ENCODE results near the gene PTPRB.
"Not testable (repeated sequence)": the region's sequence is repeated elsewhere in the genome, so short reads cannot be mapped to it uniquely, and the experiment has no call there.

PTPRB gene

DNA sequence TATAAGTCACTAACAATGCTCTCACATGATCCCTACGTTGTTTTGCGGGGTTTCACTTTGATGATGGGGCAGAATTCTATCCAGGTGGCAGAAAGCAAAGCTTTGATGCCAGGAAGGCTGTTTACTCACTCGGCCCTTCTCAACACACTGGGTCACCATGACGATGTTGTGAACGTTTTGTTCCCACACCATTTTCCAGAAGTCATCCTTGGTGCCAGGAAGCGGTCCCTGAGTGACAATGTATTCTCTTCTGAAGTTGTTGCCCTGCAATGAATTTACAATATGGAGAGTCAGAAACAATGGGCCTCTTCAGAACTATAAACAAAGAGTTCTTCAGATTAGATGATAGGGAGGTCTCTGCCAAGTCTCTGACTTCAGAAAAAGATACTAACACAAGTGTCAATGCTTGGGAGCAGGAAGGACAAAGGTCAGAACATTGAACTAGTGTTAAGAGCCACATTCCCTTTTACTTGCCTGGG, 101.3 kb downstream of the PTPRB start:
- no peak for DNase-seq

DNA sequence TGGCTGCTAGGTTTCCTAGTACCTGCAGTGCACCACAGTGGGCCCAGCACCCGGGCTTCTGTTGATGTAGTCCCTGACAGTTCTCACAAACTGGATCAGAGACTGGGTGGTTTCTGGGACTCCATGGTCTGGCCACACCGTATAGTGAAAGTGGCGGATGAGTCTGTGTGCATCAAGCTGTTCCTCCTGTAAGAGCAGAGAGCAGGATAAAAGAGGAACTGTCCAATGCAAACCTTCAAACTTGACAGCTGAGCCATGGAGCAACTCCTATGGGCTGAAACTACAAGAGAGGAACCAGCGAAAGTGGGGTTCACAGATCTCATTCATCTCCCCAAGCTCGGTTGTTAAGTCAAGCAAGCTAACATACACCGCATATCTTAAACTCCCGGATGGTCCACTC, 102.8 kb downstream of the PTPRB start:
- DNase-seq, result no peak

DNA sequence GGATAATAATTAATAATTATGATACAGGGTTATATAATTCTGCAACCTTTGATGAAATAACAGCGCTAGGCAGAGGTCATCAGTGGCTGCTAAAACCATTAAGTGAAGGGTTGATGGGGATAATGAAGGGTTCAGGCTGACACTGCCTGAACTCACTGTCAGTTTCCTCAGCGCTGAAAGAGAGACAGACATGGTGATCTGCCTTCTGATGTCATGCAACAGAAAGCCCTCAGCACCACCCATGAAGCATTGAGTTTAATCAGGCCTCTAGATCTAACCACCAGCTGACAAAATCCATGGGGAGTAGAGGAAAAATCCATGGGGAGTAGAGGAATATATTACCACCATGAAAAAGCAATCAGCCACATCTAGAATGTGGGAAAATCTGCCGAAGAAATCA, 107.6 kb downstream of the PTPRB start:
- DNase-seq, result no peak

DNA sequence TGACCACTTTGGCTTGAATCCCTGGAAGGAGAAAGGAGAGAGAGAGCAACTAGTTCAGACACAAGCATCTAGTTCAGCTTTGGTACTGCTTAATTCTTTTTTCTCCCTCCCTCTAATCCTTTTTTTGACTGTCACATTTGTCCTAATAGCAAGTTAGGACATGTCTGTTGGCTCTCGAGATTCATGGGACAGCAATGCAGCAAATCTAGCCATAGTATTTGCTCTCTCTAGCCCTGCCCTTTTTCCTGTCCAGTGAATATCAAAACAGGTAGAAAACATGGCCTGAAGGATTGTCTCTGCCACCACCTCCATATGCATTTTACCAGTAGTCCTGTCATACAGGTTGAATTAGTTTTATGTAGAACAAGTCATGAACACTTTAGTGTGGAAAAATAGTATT, 116.4 kb downstream of the PTPRB start:
- no peak for DNase-seq

DNA sequence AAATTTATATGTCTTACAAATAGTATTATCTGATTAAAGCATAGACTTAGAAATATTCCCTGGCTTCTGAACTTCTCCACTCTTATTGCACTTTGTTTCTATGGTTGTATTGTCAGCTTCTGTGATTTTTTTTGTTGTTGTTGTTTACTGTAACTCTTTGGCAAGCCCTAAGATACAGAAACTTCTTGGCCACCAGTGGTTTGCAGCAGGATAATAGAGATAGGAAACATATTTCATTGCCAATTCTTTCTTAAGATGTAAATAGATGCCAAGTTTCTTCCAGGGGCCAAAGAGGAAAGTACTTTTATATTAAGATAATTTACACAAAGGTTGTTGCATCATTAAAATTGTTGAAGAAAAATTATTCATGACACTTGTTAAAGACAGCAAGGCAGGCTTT, 123.8 kb downstream of the PTPRB start:
- DNase-seq, result no peak

DNA sequence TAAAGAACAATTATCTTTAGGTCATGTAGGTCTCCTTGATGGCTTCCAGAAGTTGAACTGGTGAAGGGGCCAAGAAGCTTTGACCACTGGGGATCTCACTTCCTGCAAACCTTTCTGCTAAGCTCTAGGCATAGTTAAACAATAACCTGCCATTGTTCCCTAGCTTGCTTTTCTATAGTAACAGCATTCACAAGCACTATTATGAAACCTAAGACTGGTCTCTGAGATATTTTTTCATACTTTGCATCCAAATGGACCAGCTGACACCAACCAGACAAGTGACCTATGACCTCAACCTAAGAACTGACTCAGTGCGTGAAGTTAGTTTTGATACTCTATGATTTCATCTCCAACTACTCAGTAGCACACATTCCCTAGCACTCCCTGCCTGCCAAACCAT, 129.1 kb downstream of the PTPRB start:
- no peak for DNase-seq

DNA sequence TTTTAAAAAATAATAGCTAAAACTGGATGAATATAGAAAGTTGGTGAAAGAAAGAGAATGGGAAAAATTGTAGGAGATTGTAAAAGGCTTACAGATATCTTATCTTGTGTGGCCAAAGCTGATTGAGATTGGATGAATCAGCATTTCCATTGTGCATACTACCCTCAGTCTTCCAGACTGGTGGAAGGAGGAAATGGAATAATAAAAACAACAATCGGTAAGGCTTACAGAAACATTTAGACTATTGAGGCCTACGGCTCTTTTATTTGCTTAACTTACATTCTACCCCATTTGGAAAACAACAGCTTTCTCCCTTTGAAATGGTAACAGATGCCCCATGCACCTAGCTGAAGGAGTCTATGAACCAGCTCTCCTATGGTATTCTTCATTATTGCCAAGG, 129.8 kb downstream of the PTPRB start:
- no peak for DNase-seq

DNA sequence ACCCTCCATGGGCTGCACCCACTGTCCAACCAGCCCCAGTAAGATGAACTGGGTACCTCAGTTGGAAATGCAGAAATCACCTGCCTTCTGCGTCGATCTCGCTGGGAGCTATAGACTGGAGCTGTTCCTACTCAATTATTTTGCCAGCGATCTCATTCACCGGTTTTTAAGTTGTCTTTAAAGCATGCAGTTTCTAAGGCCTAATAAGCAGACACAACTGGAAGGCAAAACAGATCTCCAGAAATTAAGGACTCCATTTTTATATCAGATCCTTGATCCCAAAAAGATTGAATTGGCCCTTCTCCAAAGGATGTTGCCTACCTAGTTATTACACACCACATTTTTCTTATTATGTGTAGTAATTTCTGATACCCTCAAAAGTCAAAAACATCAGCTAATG, 139.7 kb downstream of the PTPRB start:
- DNase-seq, result no peak

DNA sequence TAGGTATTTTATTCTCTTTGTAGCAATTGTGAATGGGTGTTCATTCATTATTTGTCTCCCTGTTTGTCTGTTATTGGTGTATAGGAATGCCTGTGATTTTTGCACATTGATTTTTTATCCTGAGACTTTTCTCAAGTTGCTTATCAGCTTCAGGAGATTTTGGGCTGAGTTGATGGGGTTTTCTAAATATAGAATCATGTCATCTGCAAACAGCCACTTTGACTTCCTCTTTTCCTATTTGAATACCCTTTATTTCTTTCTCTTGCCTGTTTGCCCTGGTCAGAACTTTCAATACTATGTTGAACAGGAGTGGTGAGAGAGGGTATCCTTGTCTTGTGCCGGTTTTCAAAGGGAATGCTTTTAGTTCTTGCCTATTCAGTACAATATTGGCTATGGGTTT, 144.3 kb downstream of the PTPRB start:
- peak; percentile 4 for DNase-seq

DNA sequence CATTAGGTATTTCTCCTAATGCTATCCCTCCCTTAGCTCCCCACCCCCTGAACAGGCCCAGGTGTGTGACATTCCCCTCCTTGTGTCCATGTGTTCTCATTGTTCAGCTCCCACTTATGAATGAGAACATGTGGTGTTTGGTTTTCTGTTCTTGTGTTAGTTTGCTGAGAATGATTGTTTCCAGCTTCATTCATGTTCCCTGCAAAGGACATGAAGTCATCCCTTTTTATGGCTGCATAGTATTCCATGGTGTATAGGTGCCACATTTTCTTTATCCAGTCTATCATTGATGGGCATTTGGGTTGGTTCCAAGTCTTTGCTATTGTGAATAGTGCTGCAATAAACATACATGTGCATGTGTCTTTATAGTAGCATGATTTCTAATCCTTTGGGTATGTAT, 146.3 kb downstream of the PTPRB start:
- DNase-seq, result not testable (repeated sequence)

DNA sequence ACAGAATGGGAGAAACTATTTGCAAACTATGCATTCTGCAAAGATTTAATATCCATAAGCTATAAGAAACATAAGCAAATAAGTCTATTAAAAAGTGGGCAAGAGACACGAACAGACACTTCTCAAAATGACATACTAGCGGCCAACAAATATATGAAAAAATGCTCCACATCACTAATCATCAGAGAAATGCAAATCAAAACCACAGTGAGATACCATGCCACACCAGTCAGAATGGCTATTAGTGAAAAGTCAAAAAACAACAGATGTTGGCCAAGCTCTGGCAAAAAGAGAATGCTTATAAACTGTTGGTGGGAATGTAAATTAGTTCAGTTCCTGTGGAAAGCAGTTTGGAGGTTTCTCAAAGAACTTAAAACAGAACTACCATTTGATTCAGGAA, 149.8 kb downstream of the PTPRB start:
- DNase-seq, result no peak

DNA sequence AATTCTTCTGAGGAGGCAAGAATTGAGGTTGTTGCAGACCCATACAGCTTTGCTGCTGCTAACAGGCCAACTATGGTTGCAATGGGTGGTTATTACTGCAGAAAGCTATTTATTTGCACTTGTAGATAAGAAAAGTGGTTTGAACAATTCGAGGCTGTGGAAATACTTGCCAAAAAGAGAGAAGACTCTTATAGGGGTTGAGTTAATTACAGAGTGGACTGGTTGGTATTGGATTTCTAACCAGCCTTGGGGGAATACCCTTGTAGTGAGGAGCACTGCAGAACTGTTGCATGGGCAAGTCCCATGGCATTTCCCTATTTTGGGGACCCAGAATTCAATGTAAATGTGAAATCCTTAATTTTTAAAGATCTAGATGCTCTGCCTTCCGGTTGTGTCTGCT, 150.6 kb downstream of the PTPRB start:
- no peak for DNase-seq

DNA sequence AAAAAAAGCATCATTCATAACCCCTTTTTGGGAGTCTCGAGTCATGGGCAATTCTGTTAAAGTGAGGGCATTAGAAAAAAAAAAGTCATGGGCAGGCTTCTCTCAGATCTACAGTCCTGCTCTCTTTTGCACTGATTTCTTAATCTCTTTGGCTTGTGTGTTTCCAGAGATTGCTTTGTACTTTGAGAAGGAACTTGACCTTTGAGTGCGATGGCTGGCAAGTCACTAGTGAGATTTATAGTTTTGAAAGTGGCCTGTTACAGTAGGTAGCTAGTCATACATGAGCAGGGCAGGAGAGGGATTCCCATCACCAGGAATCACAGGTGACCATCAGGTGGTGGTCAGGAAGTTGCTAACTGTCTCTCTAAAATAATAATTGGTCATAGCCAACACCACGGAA, 151.5 kb downstream of the PTPRB start:
- no peak for DNase-seq

DNA sequence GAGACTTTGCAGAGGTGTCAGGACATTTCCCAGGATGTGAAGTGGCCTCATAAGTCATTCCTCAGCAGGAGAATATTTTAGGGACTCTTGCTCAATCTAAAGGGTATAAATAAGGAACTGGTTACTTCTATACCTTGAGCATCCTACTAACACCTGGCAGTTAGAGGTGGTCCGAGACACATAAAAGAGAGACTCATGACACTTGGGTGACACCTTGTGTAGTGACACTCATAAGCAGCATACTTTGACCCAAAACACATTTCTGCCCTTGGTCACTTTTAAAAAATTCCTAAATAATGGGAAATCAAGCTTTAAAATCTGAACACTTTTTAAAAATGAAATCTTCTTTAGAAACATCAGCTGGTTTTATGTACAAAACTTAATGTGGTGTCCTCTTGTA, 152.8 kb downstream of the PTPRB start:
- no peak for DNase-seq

DNA sequence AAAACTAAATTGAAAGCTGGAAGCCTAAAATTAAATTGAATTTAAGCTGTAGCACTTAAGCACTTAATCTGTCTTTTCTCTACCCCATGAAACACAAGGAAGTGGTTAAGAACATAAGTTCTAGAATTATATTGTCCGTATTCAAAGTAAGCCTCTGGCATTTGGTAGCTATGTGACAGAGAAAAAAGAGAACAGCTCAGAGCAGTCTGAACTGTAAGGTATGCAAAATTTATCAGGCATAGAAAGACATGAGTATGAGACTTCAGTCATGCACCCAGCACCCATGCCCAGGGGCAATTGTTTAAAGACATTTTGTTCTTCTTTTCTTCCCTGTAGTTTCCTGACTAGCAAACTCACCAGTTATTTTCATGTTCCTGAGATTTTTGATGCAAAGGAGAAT, 154.5 kb downstream of the PTPRB start:
- DNase-seq, result no peak

DNA sequence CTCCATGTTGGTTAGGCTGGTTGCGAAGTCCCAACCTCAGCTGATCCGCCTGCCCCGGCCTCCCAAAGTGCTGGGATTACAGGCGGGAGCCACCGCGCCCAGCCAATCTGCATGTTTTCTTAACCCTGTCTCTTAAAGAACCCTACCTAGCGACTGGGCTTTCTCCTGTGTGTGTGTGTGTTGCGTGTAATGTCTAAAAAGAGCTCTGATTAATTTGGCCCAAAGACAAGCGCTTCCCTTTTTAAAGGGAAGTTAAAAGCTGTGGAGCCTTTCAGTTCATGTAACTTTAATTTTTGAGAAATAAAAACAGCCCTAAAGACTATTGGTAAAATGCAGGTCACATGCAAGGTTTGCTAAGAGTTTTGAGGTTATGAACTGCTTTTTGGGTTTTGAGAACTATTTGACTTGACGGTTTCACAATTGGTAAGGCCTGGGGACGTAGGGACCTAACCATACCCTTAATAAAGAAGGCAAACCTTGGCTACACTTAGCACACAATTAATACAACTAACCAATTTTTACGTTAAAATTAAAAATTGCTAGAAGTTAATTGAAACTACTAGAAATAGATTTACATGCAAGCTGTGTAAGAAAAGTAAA, 167.9 kb downstream of the PTPRB start:
- no peak for DNase-seq

DNA sequence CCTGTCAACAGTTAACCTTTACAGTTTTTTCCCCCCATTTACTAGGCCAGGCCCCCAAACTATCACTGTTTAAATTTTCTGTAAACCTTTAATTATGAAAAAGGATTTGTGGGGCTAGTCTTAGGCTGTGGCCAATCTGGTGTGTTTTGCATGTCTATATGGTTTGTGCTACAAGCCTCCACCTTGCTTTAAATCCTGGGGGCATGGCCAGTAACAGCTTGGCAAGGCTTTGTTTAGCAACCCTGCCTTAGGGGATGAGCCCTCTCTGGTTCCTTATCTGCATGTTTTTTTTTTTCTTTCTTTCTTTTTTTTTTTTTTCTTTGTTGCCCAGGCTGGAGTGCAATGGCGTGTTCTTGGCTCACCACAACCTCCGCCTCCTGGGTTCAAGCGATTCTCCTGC, 168.5 kb downstream of the PTPRB start:
- DNase-seq, result no peak

DNA sequence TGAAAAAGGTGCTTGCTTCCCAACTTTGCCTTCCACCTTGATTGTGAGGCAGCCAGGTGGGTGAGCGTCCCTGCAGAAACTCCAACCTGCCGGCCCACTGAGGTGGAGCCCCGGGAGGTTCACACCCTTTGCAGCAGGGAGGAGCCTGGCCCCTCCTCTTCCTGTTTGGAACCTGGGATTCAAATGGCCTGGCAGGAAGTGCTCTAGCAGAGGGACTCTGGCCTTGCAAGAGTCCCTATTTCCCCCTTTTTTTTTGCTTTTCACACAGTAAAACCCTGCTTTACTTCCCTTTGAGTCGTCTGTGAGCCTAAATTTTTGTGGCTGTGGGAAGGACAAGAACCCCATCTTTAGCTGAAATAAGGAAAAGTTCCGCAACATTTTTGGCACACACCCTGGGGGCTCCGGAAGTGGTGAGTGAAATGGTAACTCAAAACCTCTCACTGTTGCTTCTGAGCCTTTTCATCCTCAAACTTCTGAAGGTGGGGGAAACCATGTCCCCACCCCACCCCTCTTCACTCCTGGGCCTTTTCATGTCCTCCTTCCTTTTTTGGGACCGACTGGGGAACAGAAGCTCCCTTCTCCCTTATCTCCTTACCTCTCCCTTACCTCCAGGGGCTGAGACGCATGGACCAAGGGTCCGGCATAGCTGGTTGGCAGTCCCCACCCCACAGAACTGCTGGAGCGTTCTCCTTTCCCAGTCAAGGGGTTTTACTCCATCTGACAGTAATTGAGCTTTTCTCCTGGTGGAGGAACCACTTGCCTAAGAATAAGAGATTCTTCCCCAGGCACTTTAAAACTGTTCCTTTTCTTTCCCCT, 169.1 kb downstream of the PTPRB start:
- no peak for DNase-seq

DNA sequence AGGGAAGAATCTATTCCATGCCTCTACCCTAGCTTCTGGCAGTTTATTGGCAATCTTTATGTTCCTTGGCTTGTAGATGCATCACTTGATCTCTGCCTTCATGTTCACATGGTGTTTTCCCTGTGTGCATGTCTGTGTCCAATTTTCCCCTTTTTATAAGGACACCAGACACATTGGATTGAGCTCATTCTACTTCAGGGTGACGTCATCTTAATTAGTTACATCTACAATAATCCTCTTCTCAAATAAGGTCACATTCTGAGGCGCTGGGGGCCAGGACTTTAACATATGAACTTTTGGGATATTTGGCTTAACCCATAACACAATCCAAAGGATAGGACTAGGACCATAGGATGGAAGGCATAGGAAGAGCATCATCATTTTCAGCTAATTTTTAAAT, 169.8 kb downstream of the PTPRB start:
- DNase-seq, result no peak

DNA sequence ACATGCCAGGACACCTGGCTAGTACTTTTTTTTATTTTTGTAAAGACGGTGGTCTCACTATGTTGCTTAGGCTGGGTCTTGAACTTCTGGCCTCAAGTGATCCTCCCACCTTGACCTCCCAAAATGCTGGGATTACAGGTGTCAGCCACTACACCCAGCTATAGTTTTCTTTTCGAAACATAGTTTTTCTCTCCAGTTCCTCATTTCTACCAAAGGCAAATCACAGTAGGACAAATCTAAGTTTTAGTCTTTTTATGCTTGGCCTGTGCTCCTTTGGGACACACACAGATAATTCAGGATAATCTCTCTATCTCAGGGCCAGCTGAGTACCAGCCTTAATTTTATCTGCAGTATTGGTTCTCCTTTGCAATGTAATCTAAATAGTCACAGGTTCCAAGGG, 170.5 kb downstream of the PTPRB start:
- DNase-seq, result no peak
